SK-MEL-5 (cell line): Measurements from ENCODE around the gene IGLL1. TPM values are rescaled to one million over a fixed set of nuclear protein-coding genes. Genes with fewer than 3 reads are reported as not detected.
"Not testable (repeated sequence)": the region's sequence is repeated elsewhere in the genome, so short reads cannot be mapped to it uniquely, and the experiment has no call there.

Experiments used
- DNase-seq: peaks from one replicate; pipeline ENCODE4 v3.0.0-alpha.2; 2016; ENCODE audit warnings: low read depth, low spot score
- in situ Hi-C: cut with HindIII; loops from 2 replicates; pipeline ENCODE4 v1.10.0; 2016; ENCODE audit warnings: low sequenced_read_pairs, high pct_unique_total_duplicates, low pct_unique_long_range_greater_than_20kb
- total RNA-seq: library from RNA; depleted of rRNA; stranded (reverse); fragments of >200 nt; shearing (Covaris generic); gene quantifications from 2 replicates; pipeline ENCODE4 v1.2.3, GENCODE V29; 2014

Gene IGLL1
- total RNA-seq, 1 experiment from 2014 or later: not detected

- DNase-seq: no peak
- in situ Hi-C loops: no loop called here
Observed at GRCh38 chr22:23569291-23569690, 10.8 kb downstream of the IGLL1 start.

GRCh38 chr22:23566705-23567475, 13.2 kb downstream of the IGLL1 start:
- in situ Hi-C loops: no loop called here
- DNase-seq: no peak

GRCh38 chr22:23565915-23566704, 14.0 kb downstream of the IGLL1 start:
- in situ Hi-C loops: no loop called here
- no peak for DNase-seq

DNA sequence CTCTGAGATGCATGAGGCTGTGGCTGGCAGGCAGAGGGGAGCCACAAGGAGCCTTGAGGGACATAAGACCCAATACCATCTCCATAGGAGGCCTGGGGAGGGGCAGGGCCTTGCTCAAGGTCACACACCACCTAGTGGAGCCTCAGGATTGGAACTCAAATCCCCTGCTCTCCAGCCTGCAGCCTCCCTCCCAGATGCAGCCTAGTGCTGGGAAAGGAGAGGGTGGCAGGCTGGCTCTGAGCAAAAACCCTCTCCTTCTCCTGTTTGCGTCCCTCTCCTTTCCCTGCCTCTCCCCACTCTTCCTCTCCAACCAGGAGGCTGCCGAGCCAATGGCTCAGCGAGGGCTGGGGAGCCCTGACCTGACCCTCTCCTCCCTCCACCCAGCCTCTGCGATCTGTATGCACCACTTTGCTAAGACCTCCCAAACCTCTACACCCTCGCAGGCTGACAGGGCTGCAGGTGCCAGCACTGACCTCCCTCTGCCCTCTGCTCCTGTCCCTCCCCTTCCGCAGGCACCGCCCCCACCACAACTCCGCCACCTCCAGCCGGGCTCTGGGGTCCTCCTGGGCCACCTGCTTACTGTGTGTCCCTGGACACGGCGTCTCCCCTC, 14.7 kb downstream of the IGLL1 start:
- in situ Hi-C loops: no loop called here
- peak; percentile 55 for DNase-seq

- in situ Hi-C loops: no loop called here
- no peak for DNase-seq
Observed at GRCh38 chr22:23564276-23564675, 15.8 kb downstream of the IGLL1 start.

GRCh38 chr22:23563111-23563510, 17.0 kb downstream of the IGLL1 start:
- in situ Hi-C loops: no loop called here
- no peak for DNase-seq

DNA sequence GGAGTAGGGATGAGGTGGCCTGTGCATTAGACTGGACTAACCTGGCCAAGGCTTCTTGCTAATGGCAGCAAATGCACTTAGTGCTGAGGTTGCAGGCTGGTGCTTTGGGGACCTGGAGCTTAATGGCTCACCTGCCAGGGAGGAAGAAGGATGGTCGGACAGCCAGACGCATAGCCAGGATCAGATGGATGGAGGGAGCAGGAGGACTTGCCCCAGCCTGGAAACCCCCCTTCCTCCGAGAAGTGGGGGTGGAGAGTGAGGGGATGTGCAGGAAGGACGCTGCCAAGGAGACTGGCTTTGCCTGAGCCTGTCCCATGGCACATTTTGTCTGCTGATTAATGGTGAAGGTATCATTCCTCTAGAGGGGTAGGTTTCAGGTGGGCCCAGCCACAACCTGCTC, 17.9 kb downstream of the IGLL1 start:
- DNase-seq: no peak
- in situ Hi-C loops: no loop called here

DNA sequence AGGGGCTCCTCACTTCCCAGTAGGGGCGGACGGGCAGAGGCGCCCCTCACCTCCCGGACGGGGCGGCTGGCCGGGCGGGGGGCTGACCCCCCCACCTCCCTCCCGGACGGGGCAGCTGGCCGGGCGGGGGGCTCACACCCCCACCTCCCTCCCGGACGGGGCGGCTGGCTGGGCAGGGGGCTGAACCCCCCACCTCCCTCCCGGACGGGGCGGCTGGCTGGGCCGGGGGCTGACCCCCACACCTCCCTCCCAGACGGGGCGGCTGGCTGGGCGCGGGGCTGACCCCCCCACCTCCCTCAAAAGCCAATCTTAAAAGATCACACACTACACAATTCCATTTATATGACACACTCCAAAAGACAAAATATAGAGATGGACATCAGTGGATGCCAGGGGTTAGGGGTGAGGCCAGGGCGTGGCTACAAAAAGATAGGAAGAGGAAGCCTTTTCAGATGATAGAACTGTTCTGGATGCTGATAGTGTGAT, 19.0 kb downstream of the IGLL1 start:
- in situ Hi-C loops, DNase-seq: not testable (repeated sequence)

- DNase-seq, in situ Hi-C loops: not testable (repeated sequence)
Observed at GRCh38 chr22:23560215-23560614, 19.9 kb downstream of the IGLL1 start.

DNA sequence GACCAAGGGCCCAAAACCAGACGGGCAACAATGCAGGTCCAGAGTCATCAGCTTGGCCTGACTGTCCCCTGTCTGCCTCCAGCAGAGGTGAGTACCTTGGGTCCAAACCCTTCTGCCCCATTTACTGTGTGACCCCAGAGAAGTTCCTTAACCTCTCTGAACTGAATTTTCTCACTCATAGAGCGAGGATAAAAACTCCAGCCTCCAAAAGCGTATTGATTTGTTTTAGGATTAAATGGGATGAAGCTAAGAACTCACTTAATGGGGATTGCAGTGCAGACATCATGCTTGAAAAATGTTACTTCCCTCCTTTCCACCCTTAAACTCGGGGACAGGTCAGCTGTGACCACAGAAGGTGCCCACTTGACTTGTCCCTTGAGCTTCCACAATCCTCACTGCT, 22.6 kb downstream of the IGLL1 start:
- DNase-seq: no peak
- in situ Hi-C loops: no loop called here

GRCh38 chr22:23557036-23557435, 23.1 kb downstream of the IGLL1 start:
- no peak for DNase-seq
- in situ Hi-C loops: no loop called here

DNA sequence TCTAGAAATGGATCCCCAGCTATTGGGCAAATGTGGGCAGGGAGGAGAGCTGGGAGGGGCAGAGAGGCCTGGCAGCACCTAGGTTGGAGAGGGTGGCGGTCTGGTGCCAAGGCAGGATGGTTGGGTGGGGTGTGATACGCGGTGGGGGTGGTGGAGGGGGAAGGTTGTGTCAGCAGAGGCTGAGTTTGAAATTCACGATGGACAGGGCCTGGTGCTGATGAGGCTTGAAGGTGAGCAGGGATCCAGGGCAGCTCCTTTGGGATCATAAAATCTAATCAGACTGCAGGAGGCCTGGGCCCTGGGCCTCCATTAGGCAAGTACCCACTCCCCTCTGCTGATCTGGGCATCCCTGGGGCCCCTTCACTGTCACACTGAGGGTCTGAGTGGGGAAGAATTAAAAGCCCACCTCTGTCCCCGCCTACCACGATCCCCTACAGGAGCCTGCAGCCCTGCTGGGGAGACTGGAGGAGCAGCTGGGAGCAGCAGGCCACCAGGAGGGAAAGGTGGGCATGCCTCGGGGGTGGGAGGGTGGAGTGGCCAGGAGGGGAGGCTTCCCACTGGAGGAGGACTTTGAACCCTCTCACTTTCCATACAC, 24.0 kb downstream of the IGLL1 start:
- in situ Hi-C loops: no loop called here
- DNase-seq: no peak

DNA sequence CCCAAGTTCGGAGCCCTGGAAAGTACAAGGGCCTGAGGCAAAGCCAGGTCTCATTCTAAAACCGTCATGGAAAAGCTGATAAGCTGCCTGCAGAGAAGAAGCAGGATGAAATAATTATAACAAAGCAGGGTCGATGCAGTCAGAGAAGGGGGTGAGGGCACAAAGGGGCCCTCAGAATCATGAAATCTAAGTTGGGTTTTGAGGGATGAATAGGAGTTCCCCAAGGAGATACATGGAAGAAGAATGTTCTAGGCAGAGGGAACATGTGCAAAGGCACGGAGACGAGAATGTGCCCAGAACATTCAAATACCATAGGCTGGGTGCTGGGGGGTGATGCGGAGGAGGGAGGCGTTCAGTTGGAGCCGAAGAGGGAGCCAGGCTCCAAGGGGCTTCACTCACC, 25.0 kb downstream of the IGLL1 start:
- DNase-seq: no peak
- in situ Hi-C loops: no loop called here

- in situ Hi-C loops: no loop called here
- DNase-seq: no peak
Observed at GRCh38 chr22:23553924-23554870, 25.9 kb downstream of the IGLL1 start.

DNA sequence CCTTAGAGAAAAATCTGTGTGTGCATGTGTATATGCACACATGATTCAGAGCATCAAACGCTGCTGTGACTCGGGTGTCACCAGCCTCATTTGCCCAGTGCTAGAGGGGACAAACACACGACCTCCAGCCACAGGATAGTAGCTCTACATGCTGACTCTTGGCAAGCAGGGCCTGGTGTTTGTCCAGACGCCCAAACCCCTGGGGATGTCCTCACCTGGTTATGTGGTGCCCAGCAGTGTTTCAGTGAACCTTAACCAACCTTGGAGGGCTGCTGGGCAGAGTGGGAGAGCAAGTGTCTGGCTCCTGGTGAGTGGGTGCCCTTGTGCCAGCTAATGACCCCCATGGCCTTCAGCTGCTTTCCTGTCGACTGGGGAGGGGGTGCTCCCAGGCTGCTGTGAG, 26.7 kb downstream of the IGLL1 start:
- in situ Hi-C loops: no loop called here
- no peak for DNase-seq

DNA sequence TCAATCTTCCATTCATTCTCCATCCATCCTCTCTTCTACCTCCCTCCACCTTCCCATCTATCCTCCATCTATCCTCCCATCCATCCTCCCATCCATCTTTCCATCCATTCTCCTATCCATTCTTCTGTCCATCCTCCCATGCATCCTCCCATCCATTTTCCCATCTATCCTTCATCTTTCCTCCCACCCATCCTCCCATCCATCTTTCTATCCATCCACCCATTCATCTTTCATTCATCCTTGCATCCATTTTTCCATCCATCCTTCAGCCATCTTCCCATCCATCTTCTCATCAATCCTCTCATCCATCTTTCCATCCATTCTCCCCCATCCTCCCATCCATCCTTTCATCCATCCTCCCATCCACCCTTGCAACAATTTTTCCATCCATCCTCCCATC, 27.5 kb downstream of the IGLL1 start:
- in situ Hi-C loops: no loop called here
- DNase-seq: no peak

DNA sequence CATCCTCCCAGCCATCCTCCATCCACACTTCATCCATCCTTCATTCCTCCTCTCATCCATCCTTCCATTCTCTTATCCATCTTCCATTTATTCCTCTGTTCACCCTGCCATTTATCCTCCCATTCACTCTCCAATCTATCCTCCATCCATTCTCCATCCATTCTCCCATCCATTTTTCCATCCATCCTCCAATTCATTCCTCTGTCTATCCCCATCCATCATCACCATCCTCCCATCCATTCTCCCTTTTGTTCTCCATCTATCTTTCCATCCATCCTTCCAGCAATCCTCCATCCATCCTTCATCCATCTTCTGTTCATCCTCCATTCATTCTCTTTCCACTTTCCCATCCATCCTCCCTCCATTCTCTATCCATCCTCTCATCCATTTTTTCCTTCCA, 28.7 kb downstream of the IGLL1 start:
- no peak for DNase-seq
- in situ Hi-C loops: no loop called here
